SK-N-SH (cell line): ENCODE results near the gene PPT2. TPM values are rescaled to one million over a fixed set of nuclear protein-coding genes. Genes with fewer than 3 reads are reported as not detected.

ENCODE experiments used
- CTCF ChIA-PET: fragments of 300-600, 350-600 bp; formaldehyde crosslinking; extraction: SDS; loops from one replicate; lab custom pipeline; 2021; lab: Yijun Ruan, JAX
- POLR2A ChIA-PET: fragments of 350-600 bp; sonication (Branson Sonifier 250); formaldehyde crosslinking; extraction: SDS; loops from one replicate; lab custom pipeline; 2020; ENCODE audit warnings: antibody characterized with exemption, inconsistent platforms; lab: Yijun Ruan, JAX
- DNase-seq: peaks from one replicate; pipeline ENCODE4 v3.0.0; 2012
- H2AFZ ChIP-seq: fragments of 200-600 bp; sonication (generic); 2 replicates; pipeline ENCODE4 v1.8.1; 2016; ENCODE audit warnings: antibody characterized with exemption, mild to moderate bottlenecking, low read depth
- H3F3A ChIP-seq: fragments of 200-600 bp; sonication (generic); replicated peaks from 2 replicates; pipeline ENCODE3; 2016; ENCODE audit warnings: antibody characterized with exemption, mild to moderate bottlenecking; ENCODE audit not compliant: insufficient read depth
- H3K27ac ChIP-seq, 2 experiments: fragments of 200-500 bp in 1 of 2; fragments of 200-600 bp in 1 of 2; sonication (Bioruptor generic) in 1 of 2; sonication (generic), shearing (Covaris generic) in 1 of 2; 2 replicates each; pipeline versions ENCODE4 v1.5.1 to v1.6.1; 2014 to 2016; ENCODE audit warnings: low read depth in 2 of 2, inconsistent platforms in 1 of 2, low read length in 1 of 2, mild to moderate bottlenecking in 1 of 2, mixed read lengths in 1 of 2
- H3K27me3 ChIP-seq: fragments of 200-600 bp; sonication (generic), shearing (Covaris generic); 2 replicates; pipeline ENCODE4 v1.6.1; 2016; ENCODE audit warnings: mixed run types; ENCODE audit not compliant: insufficient read depth
- H3K36me3 ChIP-seq, 2 experiments: fragments of 200-500 bp in 1 of 2; fragments of 200-600 bp in 1 of 2; sonication (Bioruptor generic) in 1 of 2; sonication (generic) in 1 of 2; replicated peaks in 1 of 2; 2 replicates each; pipeline versions ENCODE3 to v1.5.1; 2014 to 2016; ENCODE audit warnings: low read length in 1 of 2, mild to moderate bottlenecking in 1 of 2; ENCODE audit not compliant: insufficient read depth in 2 of 2, control insufficient read depth in 1 of 2
- H3K4me1 ChIP-seq, 2 experiments: fragments of 200-500 bp in 1 of 2; fragments of 200-600 bp in 1 of 2; sonication (Bioruptor generic) in 1 of 2; sonication (generic), shearing (Covaris generic) in 1 of 2; 2 replicates each; pipeline versions ENCODE4 v1.5.1 to v1.6.1; 2014 to 2016; ENCODE audit warnings: low read depth in 1 of 2, low read length in 1 of 2, mixed run types in 1 of 2; ENCODE audit not compliant: insufficient read depth in 2 of 2, control insufficient read depth in 1 of 2
- H3K4me2 ChIP-seq: fragments of 200-600 bp; sonication (generic), shearing (Covaris generic); 2 replicates; pipeline ENCODE4 v1.6.1; 2017; ENCODE audit warnings: mixed run types
- H3K4me3 ChIP-seq, 2 experiments: fragments of 200-500 bp in 1 of 2; fragments of 200-600 bp in 1 of 2; sonication (Bioruptor generic) in 1 of 2; sonication (generic), shearing (Covaris generic) in 1 of 2; 2 replicates each; pipeline versions ENCODE4 v1.5.1 to v1.8.1; 2014 to 2016; ENCODE audit warnings: low read depth in 2 of 2, inconsistent platforms in 1 of 2, low read length in 1 of 2, mild to moderate bottlenecking in 1 of 2, mixed read lengths in 1 of 2, moderate library complexity in 1 of 2
- H3K79me2 ChIP-seq: fragments of 200-600 bp; sonication (generic); 2 replicates; pipeline ENCODE4 v1.8.1; 2017; ENCODE audit warnings: mild to moderate bottlenecking; ENCODE audit not compliant: insufficient read depth
- H3K9ac ChIP-seq: fragments of 200-600 bp; sonication (generic); 2 replicates; pipeline ENCODE4 v1.6.1; 2017; ENCODE audit warnings: mixed run types
- H3K9me2 ChIP-seq: fragments of 200-600 bp; sonication (generic); 2 replicates; pipeline ENCODE4 v1.6.1; 2017; ENCODE audit warnings: mixed run types
- H3K9me3 ChIP-seq: fragments of 200-600 bp; sonication (generic); 2 replicates; pipeline ENCODE4 v1.6.1; 2017; ENCODE audit warnings: mixed run types, mild to moderate bottlenecking, moderate library complexity
- H4K20me1 ChIP-seq: fragments of 200-600 bp; sonication (generic); 2 replicates; pipeline ENCODE4 v1.6.1; 2017; ENCODE audit warnings: mild to moderate bottlenecking, mixed run types; ENCODE audit not compliant: insufficient read depth
- CHD2 ChIP-seq: fragments of 150-350 bp; IDR thresholded peaks from 2 replicates; pipeline ENCODE4 v1.6.1; 2018; ENCODE audit warnings: low read length; ENCODE audit not compliant: partially characterized antibody
- EP300 ChIP-seq, 2 experiments: IDR thresholded peaks; 2 replicates each; pipeline versions ENCODE4 v1.4.0 to v1.6.1; 2012; ENCODE audit warnings: borderline replicate concordance in 1 of 2, low read depth in 1 of 2, low read length in 1 of 2
- FOSL2 ChIP-seq: IDR thresholded peaks from 2 replicates; pipeline ENCODE4 v1.4.0; 2012; ENCODE audit warnings: low read depth, mild to moderate bottlenecking, moderate library complexity, borderline replicate concordance
- FOXJ3 ChIP-seq: sonication (generic); formaldehyde crosslinking; IDR thresholded peaks from 2 replicates; pipeline ENCODE4 v1.5.1; 2020; ENCODE audit warnings: mild to moderate bottlenecking, missing genetic modification reagents
- GATA2 ChIP-seq: sonication (generic); formaldehyde crosslinking; IDR thresholded peaks from 2 replicates; pipeline ENCODE4 v1.5.0; 2020; ENCODE audit warnings: mild to moderate bottlenecking, missing genetic modification reagents
- IRF3 ChIP-seq: fragments of 150-350 bp; IDR thresholded peaks from 2 replicates; pipeline ENCODE4 v1.6.1; 2016; ENCODE audit warnings: mild to moderate bottlenecking, low read depth, low read length
- JUND ChIP-seq: IDR thresholded peaks from 2 replicates; pipeline ENCODE4 v1.4.0; 2012
- MEF2A ChIP-seq: IDR thresholded peaks from 2 replicates; pipeline ENCODE4 v1.4.0; 2012; ENCODE audit warnings: low read depth, borderline replicate concordance
- MXI1 ChIP-seq: IDR thresholded peaks from 2 replicates; pipeline ENCODE4 v1.6.1; 2012; ENCODE audit warnings: mild to moderate bottlenecking, low read depth, low read length, improper control_type of control experiment
- POLR2AphosphoS5 ChIP-seq: IDR thresholded peaks from 2 replicates; pipeline ENCODE4 v1.6.1; 2012; ENCODE audit warnings: low read depth, low read length
- RCOR1 ChIP-seq: fragments of 150-350 bp; IDR thresholded peaks from 2 replicates; pipeline ENCODE4 v1.6.1; 2017; ENCODE audit warnings: antibody characterized with exemption, low read length
- RFX5 ChIP-seq: IDR thresholded peaks from 2 replicates; pipeline ENCODE4 v1.6.1; 2012; ENCODE audit warnings: mild to moderate bottlenecking, improper control_type of control experiment, low read length
- SIN3A ChIP-seq: IDR thresholded peaks from 2 replicates; pipeline ENCODE4 v1.6.1; 2012; ENCODE audit warnings: low read depth, mild to moderate bottlenecking, low read length, moderate library complexity, borderline replicate concordance
- SMC3 ChIP-seq: IDR thresholded peaks from 2 replicates; pipeline ENCODE4 v1.6.1; 2012; ENCODE audit warnings: low read depth, low read length, improper control_type of control experiment
- TAF1 ChIP-seq: IDR thresholded peaks from 2 replicates; pipeline ENCODE4 v1.6.1; 2012; ENCODE audit warnings: low read depth, mild to moderate bottlenecking, low read length, moderate library complexity, borderline replicate concordance
- TEAD4 ChIP-seq: IDR thresholded peaks from 2 replicates; pipeline ENCODE4 v1.4.0; 2012; ENCODE audit warnings: mild to moderate bottlenecking, borderline replicate concordance; ENCODE audit not compliant: insufficient read depth
- USF1 ChIP-seq: IDR thresholded peaks from 2 replicates; pipeline ENCODE4 v1.4.0; 2012; ENCODE audit warnings: low read depth, borderline replicate concordance
- ZBTB33 ChIP-seq: IDR thresholded peaks from 2 replicates; pipeline ENCODE4 v1.4.0; 2012; ENCODE audit warnings: low read depth, borderline replicate concordance
- WGBS: methylation state at CpG from one replicate; pipeline ENCODE4 v1.1.6; 2017; ENCODE audit warnings: low lambda C conversion rate; 5-methylcytosine and 5-hydroxymethylcytosine counted together
- polyA plus RNA-seq, 3 experiments: library from polyadenylated mRNA; depleted of rRNA; stranded (reverse); fragments of >200 nt; gene quantifications; 2 replicates each; pipeline ENCODE4 v1.2.3, GENCODE V29; 2012

The PPT2 gene
- polyA plus RNA-seq, 1 of the 3 experiments (the other 2 are of a cell fraction), result 32.7 TPM

GRCh38 chr6:32200711-32201475 is 47.0 kb downstream of the PPT2 start:
- Histone ChIP-seq H3K36me3 (no peaks in the 10 kb centered on the region), H3K9me2 (no peaks in the 10 kb centered on the region), H3K27me3 (peaks cover 17% of the 10 kb centered on the region; the same call in 1 of the 2 replicates), H3F3A (peaks cover 10% of the 10 kb centered on the region), H3K79me2 (no peaks in the 10 kb centered on the region), H2AFZ (no peak overlapping the region), H3K27ac (no peak overlapping the region), H3K4me2 (no peak overlapping the region), H3K4me1 (peaks cover 6 to 9% of the 10 kb centered on the region in 2 experiments; a peak in 1 of 4 replicates), H3K9me3 (no peaks in the 10 kb centered on the region), H3K4me3 (no peak overlapping the region), H4K20me1 (no peaks in the 10 kb centered on the region), H3K9ac (no peak overlapping the region)
- POLR2A ChIA-PET, result no interaction called here
- CTCF ChIA-PET, result no interaction called here
- DNase-seq, result no peak
- 17% methylated on average over 4 of the region's 13 CpGs for WGBS
- TF ChIP-seq MXI1 (no peak), EP300 (IDR thresholded peaks at IDR 0.05; ENCODE audit: borderline replicate concordance in 1 of 2, low read depth in 1 of 2, low read length in 1 of 2) (no peak)

- no peaks in the 10 kb centered on the region for H3K36me3 ChIP-seq
These were observed 48.2 kb downstream of the PPT2 start for GRCh38 chr6:32202186-32202585.

More at GRCh38 chr6:32202186-32202585, 48.2 kb downstream of the PPT2 start:
- H3K4me2 ChIP-seq, result no peak overlapping the region
- H3K27me3 ChIP-seq, result peaks cover 17% of the 10 kb centered on the region; the same call in 1 of the 2 replicates
- 39% methylated on average over 9 of the region's 9 CpGs for WGBS
- H2AFZ ChIP-seq, result no peak overlapping the region
- ChIA-PET CTCF (no interaction called here), POLR2A (no interaction called here)
- H3K9ac ChIP-seq, result no peak overlapping the region
- H3K4me3 ChIP-seq, result no peak overlapping the region
- no peaks in the 10 kb centered on the region for H3K9me3 ChIP-seq
- no peak for DNase-seq
- peaks cover under 1% of the 10 kb centered on the region for H3F3A ChIP-seq
- H3K27ac ChIP-seq, result no peak overlapping the region
- no peaks in the 10 kb centered on the region for H3K9me2 ChIP-seq
- no peaks in the 10 kb centered on the region for H4K20me1 ChIP-seq
- TF ChIP-seq USF1, result no peak
- TF ChIP-seq SMC3, result no peak
- no peak for TF ChIP-seq MEF2A
- TF ChIP-seq RFX5, result no peak
- no peak for TF ChIP-seq IRF3
- no peak for TF ChIP-seq FOSL2
- TF ChIP-seq CHD2, result no peak
- TF ChIP-seq FOXJ3 (CRISPR knock-in tag), result no peak
- no peak for TF ChIP-seq POLR2AphosphoS5
- TF ChIP-seq TAF1, result no peak
- TF ChIP-seq TEAD4, result no peak
- no peak for TF ChIP-seq ZBTB33
- TF ChIP-seq EP300 (IDR thresholded peaks at IDR 0.05; ENCODE audit: borderline replicate concordance in 1 of 2, low read depth in 1 of 2, low read length in 1 of 2), result no peak
- TF ChIP-seq JUND, result no peak
- no peak for TF ChIP-seq GATA2
- no peak for TF ChIP-seq SIN3A
- TF ChIP-seq RCOR1, result no peak
- H3K4me1 ChIP-seq, result peaks cover under 1 to 3% of the 10 kb centered on the region in 2 experiments; a peak in 1 of 4 replicates
- H3K79me2 ChIP-seq, result no peaks in the 10 kb centered on the region
